Fibroblast of lung (primary cell): ENCODE results near the gene PTPN23.

ENCODE experiments used
- CTCF ChIP-seq, 2 donors: IDR thresholded peaks in 1 of 2; conservative IDR thresholded peaks in 1 of 2; 1 replicate in 1 of 2; 2 replicates in 1 of 2; pipeline ENCODE4 v1.5.1; 2011 to 2012; ENCODE audit warnings: low read length in 2 of 2, control low read depth in 1 of 2, inconsistent platforms in 1 of 2, low read depth in 1 of 2, mild to moderate bottlenecking in 1 of 2
- EZH2 ChIP-seq: IDR thresholded peaks from 2 replicates; pipeline ENCODE4 v1.5.1; 2012; ENCODE audit warnings: low read length, control low read depth, mild to moderate bottlenecking; ENCODE audit errors: missing control alignments

- TF ChIP-seq EZH2 (no peak), CTCF (conservative IDR thresholded peaks at IDR 0.05 in 1 of 2, IDR thresholded peaks at IDR 0.05 in 1 of 2; ENCODE audit: low read depth in 1 of 2, low read length in 2 of 2) (no peak)
Measured at GRCh38 chr3:47436180-47436579, 55.4 kb downstream of the PTPN23 start.
